Measurements from ENCODE around the gene CCDC57.

- TF ChIP-seq CTCF (IDR thresholded peaks at IDR 0.05; ENCODE audit: low read depth, low read length, poor library complexity, severe bottlenecking) (no peak), EZH2phosphoT487 (IDR thresholded peaks at IDR 0.05; ENCODE audit: borderline replicate concordance, low read length) (no peak)
These were observed 149.7 kb downstream of the CCDC57 start for GRCh38 chr17:82062984-82063368.
